ENCODE results near the gene CLTA.
A peak's percentile ranks its signal among the peaks of the same experiment; 100 is the strongest.

CLTA gene

GRCh38 chr9:36190388-36191289, at the start of gene CLTA:
TSS of gene CLTA (plus strand) at chr9:36190921. CDS start at chr9:36191057, 136 bp downstream.
- peak within 1 kb of the TSS; percentile 93 for H3K4me3 ChIP-seq (ENCODE audit: low read length)
- TF ChIP-seq CTCF (IDR thresholded peaks at IDR 0.05; ENCODE audit: insufficient read depth, low read depth, low read length, missing control alignments), result peak; percentile 62
- DNase-seq (ENCODE audit: low read depth), result peak; percentile 99

- no peak overlapping the region for H3K4me3 ChIP-seq (ENCODE audit: low read length)
- TF ChIP-seq CTCF (IDR thresholded peaks at IDR 0.05; ENCODE audit: insufficient read depth, low read depth, low read length, missing control alignments), result peak; percentile 38
- DNase-seq (ENCODE audit: low read depth), result peak; percentile 65
Measured at GRCh38 chr9:36141288-36141687, 49.4 kb upstream of the CLTA start.

- no peak overlapping the region for H3K4me3 ChIP-seq (ENCODE audit: low read length)
- no peak for DNase-seq (ENCODE audit: low read depth)
- no peak for TF ChIP-seq CTCF (IDR thresholded peaks at IDR 0.05; ENCODE audit: insufficient read depth, low read depth, low read length, missing control alignments)
Measured at GRCh38 chr9:36141761-36142160, 49.0 kb upstream of the CLTA start.

- no peak overlapping the region for H3K4me3 ChIP-seq (ENCODE audit: low read length)
- no peak for DNase-seq (ENCODE audit: low read depth)
- no peak for TF ChIP-seq CTCF (IDR thresholded peaks at IDR 0.05; ENCODE audit: insufficient read depth, low read depth, low read length, missing control alignments)
Measured at GRCh38 chr9:36142510-36143244, 48.0 kb upstream of the CLTA start.

GRCh38 chr9:36143245-36143641, 47.5 kb upstream of the CLTA start:
- TF ChIP-seq CTCF (IDR thresholded peaks at IDR 0.05; ENCODE audit: insufficient read depth, low read depth, low read length, missing control alignments), result no peak
- no peak for DNase-seq (ENCODE audit: low read depth)
- H3K4me3 ChIP-seq (ENCODE audit: low read length), result no peak overlapping the region

- DNase-seq (ENCODE audit: low read depth), result no peak
- H3K4me3 ChIP-seq (ENCODE audit: low read length), result no peak overlapping the region
- TF ChIP-seq CTCF (IDR thresholded peaks at IDR 0.05; ENCODE audit: insufficient read depth, low read depth, low read length, missing control alignments), result no peak
Measured at GRCh38 chr9:36144309-36145232, 46.1 kb upstream of the CLTA start.
